A673 (cell line): ENCODE data around the gene HBZ.

Experiments used
- CTCF ChIP-seq: fragments of 300-800, 200-600 bp; sonication (generic); conservative IDR thresholded peaks from 2 replicates; pipeline ENCODE4 v1.5.1; 2017; ENCODE audit warnings: low read depth, mild to moderate bottlenecking, antibody characterized with exemption, low read length, moderate library complexity, mixed read lengths
- EZH2 ChIP-seq: fragments of 200-600 bp; sonication (generic); IDR thresholded peaks from 2 replicates; pipeline ENCODE4 v1.6.1; 2017; ENCODE audit warnings: borderline replicate concordance, low read depth, mild to moderate bottlenecking, mixed read lengths, antibody characterized with exemption, low read length; ENCODE audit not compliant: poor library complexity, severe bottlenecking

GRCh38 chr16:130533-131173 lies 21.8 kb upstream of the HBZ start:
- TF ChIP-seq EZH2 = no peak
- no peak for TF ChIP-seq CTCF
